ENCODE data around the gene ARHGEF40. TPM values are rescaled to one million over a fixed set of nuclear protein-coding genes. Genes with fewer than 3 reads are reported as not detected.

Gene ARHGEF40
- total RNA-seq (10 to 100 TPM; 34.7 to 41.5 TPM), polyA plus RNA-seq (ENCODE audit: insufficient read length in 6 of 6) (10 to 100 TPM; 71.9 to 97.3 (median 82.5) TPM)
- long read RNA-seq, donor 1, full-length matches to known transcripts: 4 of 10 reads
- long read RNA-seq, donor 1, partial matches to known transcripts: 6 of 10 reads
- long read RNA-seq, donor 1, other reads (novel, unspliced or antisense): 0 of 10 reads
- long read RNA-seq, donor 2, full-length matches to known transcripts: 2 of 77 reads
- long read RNA-seq, donor 2, partial matches to known transcripts: 63 of 77 reads
- long read RNA-seq, donor 2, other reads (novel, unspliced or antisense): 12 of 77 reads
- long read RNA-seq, donor 3, full-length matches to known transcripts: 8 of 8 reads
- long read RNA-seq, donor 3, partial matches to known transcripts: 0 of 8 reads
- long read RNA-seq, donor 3, other reads (novel, unspliced or antisense): 0 of 8 reads
- long read RNA-seq, donor 4, partial matches to known transcripts: 4 of 5 reads
- long read RNA-seq, donor 4, other reads (novel, unspliced or antisense): 1 of 5 reads
- long read RNA-seq, donor 5, full-length matches to known transcripts: 4 of 61 reads
- long read RNA-seq, donor 5, partial matches to known transcripts: 57 of 61 reads
- long read RNA-seq, donor 5, other reads (novel, unspliced or antisense): 0 of 61 reads
- long read RNA-seq, donor 6, full-length matches to known transcripts: 3 of 21 reads
- long read RNA-seq, donor 6, partial matches to known transcripts: 18 of 21 reads
- long read RNA-seq, donor 6, other reads (novel, unspliced or antisense): 0 of 21 reads
- long read RNA-seq, donor 7, full-length matches to known transcripts: 2 of 2 reads
- long read RNA-seq, donor 7, partial matches to known transcripts: 0 of 2 reads
- long read RNA-seq, donor 7, other reads (novel, unspliced or antisense): 0 of 2 reads
- long read RNA-seq, donor 8, partial matches to known transcripts: 76 of 78 reads
- long read RNA-seq, donor 8, other reads (novel, unspliced or antisense): 0 of 78 reads
- long read RNA-seq, donor 9: 0 reads
- long read RNA-seq, donor 10, partial matches to known transcripts: 5 of 6 reads
- long read RNA-seq, donor 10, other reads (novel, unspliced or antisense): 1 of 6 reads
- long read RNA-seq, donor 11, full-length matches to known transcripts: 5 of 14 reads
- long read RNA-seq, donor 11, partial matches to known transcripts: 9 of 14 reads
- long read RNA-seq, donor 11, other reads (novel, unspliced or antisense): 0 of 14 reads
- long read RNA-seq, donor 12, partial matches to known transcripts: 48 of 49 reads
- long read RNA-seq, donor 12, other reads (novel, unspliced or antisense): 0 of 49 reads

DNA sequence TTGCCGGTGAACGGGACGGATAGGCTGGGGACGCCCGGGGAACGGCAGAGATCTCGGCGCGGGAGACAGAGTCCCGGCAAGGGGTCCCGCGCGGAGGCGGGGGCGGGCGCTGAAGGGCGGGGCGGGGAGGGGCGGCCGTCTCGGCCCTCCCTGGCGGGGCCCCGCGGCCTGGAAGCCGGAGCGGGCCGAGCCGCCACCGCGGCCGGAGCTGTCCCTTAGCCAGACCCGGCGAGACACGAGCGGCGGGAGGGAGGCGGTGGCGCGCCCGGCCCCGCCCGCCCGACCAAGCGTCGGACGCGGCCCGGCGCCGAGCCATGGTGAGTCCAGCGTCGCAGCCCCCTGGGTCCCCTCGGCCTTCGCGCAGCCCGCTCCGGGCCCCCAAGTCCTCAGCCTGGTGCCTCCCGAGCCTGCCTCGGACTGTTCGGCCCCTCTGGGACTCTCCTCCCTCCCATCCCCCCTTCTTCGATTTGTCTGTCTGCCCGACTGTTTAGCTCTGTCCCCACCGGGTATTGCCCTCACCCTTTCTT, at the start of gene ARHGEF40:
Gene ARHGEF40, plus strand, starts transcription at position 222 of the 527 bp plus-strand sequence. Its CDS starts 93 bp downstream, at position 315.
- Histone ChIP-seq H3K27ac (peak within 1 kb of the TSS; percentile 88 to 89), H3K27me3 (peaks cover 4 to 32% of the 10 kb centered on the region in 2 donors), H3K4me3 (peak within 1 kb of the TSS; percentile 67 to 74), H3K4me1 (peaks cover 17 to 44% of the 10 kb centered on the region in 2 donors), H3K36me3 (peaks cover 0 to 14% of the 10 kb centered on the region in 2 donors), H3K9me3 (no peaks in the 10 kb centered on the region)
- peak in 2 of 4 donors; percentile 78 to 91 for DNase-seq
- intact Hi-C loops (cut with DNase I): no loop called here
- ATAC-seq: peak; percentile 67
- TF ChIP-seq, protein P1, sequence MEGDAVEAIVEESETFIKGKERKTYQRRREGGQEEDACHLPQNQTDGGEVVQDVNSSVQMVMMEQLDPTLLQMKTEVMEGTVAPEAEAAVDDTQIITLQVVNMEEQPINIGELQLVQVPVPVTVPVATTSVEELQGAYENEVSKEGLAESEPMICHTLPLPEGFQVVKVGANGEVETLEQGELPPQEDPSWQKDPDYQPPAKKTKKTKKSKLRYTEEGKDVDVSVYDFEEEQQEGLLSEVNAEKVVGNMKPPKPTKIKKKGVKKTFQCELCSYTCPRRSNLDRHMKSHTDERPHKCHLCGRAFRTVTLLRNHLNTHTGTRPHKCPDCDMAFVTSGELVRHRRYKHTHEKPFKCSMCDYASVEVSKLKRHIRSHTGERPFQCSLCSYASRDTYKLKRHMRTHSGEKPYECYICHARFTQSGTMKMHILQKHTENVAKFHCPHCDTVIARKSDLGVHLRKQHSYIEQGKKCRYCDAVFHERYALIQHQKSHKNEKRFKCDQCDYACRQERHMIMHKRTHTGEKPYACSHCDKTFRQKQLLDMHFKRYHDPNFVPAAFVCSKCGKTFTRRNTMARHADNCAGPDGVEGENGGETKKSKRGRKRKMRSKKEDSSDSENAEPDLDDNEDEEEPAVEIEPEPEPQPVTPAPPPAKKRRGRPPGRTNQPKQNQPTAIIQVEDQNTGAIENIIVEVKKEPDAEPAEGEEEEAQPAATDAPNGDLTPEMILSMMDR (IDR thresholded peaks at IDR 0.05): no peak

GRCh38 chr14:21020977-21021545, 49.0 kb upstream of the ARHGEF40 start:
- Histone ChIP-seq H3K4me1 (peaks cover 7 to 22% of the 10 kb centered on the region in 2 donors), H3K9me3 (no peaks in the 10 kb centered on the region), H3K27ac (peak overlapping the region in 1 of 2 donors; percentile 13), H3K27me3 (peaks cover 0 to 30% of the 10 kb centered on the region in 2 donors), H3K4me3 (no peak overlapping the region), H3K36me3 (peaks cover 0 to 14% of the 10 kb centered on the region in 2 donors)
- intact Hi-C loops (cut with DNase I): no loop called here
- no peak for DNase-seq
- TF ChIP-seq, protein P1 (IDR thresholded peaks at IDR 0.05): no peak
- no peak for ATAC-seq

DNA sequence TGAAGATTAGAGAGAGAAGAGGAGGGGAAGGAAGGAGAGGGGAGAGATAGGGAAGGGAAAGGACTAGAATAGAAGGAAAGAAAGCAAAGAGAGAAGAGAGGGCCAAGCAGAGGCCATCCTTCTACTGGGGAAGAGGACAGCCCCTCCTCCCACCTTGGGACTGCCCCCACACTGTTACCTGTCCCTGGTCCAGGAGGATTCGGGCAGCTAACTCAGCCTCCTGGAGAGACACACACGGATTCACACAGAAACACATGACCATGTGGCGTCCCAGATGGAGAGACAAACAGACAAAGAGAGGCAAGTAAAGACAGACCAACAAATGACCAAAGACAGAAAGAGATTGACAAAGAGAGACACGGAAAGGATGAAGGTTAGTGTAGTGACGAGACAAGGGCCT, 47.4 kb upstream of the ARHGEF40 start:
- intact Hi-C loops (cut with DNase I): no loop called here
- ATAC-seq: no peak

GRCh38 chr14:21023174-21023573, 46.9 kb upstream of the ARHGEF40 start:
- peaks cover 0 to 11% of the 10 kb centered on the region in 2 donors for H3K36me3 ChIP-seq
- peaks cover 0 to 35% of the 10 kb centered on the region in 2 donors for H3K27me3 ChIP-seq
- peak overlapping the region in 1 of 2 donors; percentile 15 for H3K27ac ChIP-seq
- TF ChIP-seq, protein P1 (IDR thresholded peaks at IDR 0.05): no peak
- ATAC-seq (no peak), DNase-seq (no peak)
- no peaks in the 10 kb centered on the region for H3K9me3 ChIP-seq
- intact Hi-C loops (cut with DNase I): no loop called here
- peak overlapping the region in 1 of 2 donors; percentile 46 for H3K4me3 ChIP-seq
- H3K4me1 ChIP-seq: peaks cover 7 to 19% of the 10 kb centered on the region in 2 donors

More for the DNA sequence above, 47.4 kb upstream of the ARHGEF40 start:
- H3K36me3 ChIP-seq: peaks cover 0 to 14% of the 10 kb centered on the region in 2 donors
- H3K9me3 ChIP-seq: no peaks in the 10 kb centered on the region
- peaks cover 7 to 19% of the 10 kb centered on the region in 2 donors for H3K4me1 ChIP-seq
- no peak for DNase-seq
- TF ChIP-seq, protein P1 (IDR thresholded peaks at IDR 0.05): no peak
- H3K4me3 ChIP-seq: no peak overlapping the region
- peak overlapping the region in 1 of 2 donors; percentile 24 for H3K27ac ChIP-seq
- peaks cover 0 to 35% of the 10 kb centered on the region in 2 donors for H3K27me3 ChIP-seq

Data from left lung (tissue), 14 donors.